ENCODE results near the gene ZNF182.

DNA sequence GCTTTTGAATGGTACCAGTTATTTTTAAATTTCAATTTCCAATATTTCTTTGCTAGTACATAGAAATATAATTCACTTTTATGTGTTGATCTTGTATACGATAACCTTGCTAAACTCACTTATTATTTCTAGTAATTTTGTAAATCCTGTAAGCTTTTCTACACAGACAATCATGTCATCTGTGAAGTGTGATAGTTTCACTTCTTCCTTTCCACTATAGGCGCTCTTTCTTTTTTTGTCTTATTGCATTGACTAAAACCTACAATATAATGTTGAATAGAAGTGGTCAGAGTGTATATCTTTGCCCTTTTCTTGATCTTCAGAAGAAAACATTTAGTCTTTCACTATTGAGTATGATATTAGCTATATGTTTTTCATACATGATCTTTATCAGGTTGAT lies 76.6 kb downstream of the ZNF182 start:
- TF ChIP-seq, protein P1, sequence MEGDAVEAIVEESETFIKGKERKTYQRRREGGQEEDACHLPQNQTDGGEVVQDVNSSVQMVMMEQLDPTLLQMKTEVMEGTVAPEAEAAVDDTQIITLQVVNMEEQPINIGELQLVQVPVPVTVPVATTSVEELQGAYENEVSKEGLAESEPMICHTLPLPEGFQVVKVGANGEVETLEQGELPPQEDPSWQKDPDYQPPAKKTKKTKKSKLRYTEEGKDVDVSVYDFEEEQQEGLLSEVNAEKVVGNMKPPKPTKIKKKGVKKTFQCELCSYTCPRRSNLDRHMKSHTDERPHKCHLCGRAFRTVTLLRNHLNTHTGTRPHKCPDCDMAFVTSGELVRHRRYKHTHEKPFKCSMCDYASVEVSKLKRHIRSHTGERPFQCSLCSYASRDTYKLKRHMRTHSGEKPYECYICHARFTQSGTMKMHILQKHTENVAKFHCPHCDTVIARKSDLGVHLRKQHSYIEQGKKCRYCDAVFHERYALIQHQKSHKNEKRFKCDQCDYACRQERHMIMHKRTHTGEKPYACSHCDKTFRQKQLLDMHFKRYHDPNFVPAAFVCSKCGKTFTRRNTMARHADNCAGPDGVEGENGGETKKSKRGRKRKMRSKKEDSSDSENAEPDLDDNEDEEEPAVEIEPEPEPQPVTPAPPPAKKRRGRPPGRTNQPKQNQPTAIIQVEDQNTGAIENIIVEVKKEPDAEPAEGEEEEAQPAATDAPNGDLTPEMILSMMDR (conservative IDR thresholded peaks at IDR 0.05; ENCODE audit: low read length) = no peak
- no peak for TF ChIP-seq EZH2phosphoT487 (IDR thresholded peaks at IDR 0.05; ENCODE audit: borderline replicate concordance)

Data from Loucy (cell line).